Muscle of arm (tissue), 12 donors: Measurements from ENCODE around the gene COA1. TPM values are rescaled to one million over a fixed set of nuclear protein-coding genes. Genes with fewer than 3 reads are reported as not detected.
A peak's percentile ranks its signal among the peaks of the same experiment; 100 is the strongest.

Source experiments
- DNase-seq: peaks from one replicate; pipeline ENCODE4 v3.0.0-alpha.2; 2013
- polyA plus RNA-seq, 12 donors: library from polyadenylated mRNA; unstranded; fragments of 120-200 nt; gene quantifications; one replicate each; pipeline ENCODE4 v1.2.1, GENCODE V29; 2013; ENCODE audit not compliant: insufficient read length in 12 of 12

Gene COA1
- polyA plus RNA-seq, 12 donors: 22.0 to 53.2 (median 39.3) TPM; not detected in 1

GRCh38 chr7:43761382-43761781 is 32.1 kb upstream of the COA1 start:
- no peak for DNase-seq

GRCh38 chr7:43760861-43761260 is 31.5 kb upstream of the COA1 start:
- no peak for DNase-seq

GRCh38 chr7:43758822-43759683 is 29.7 kb upstream of the COA1 start:
- DNase-seq: peak; percentile 46

- DNase-seq: peak; percentile 51
Observed at GRCh38 chr7:43758029-43758821, 28.9 kb upstream of the COA1 start, which contains the start of gene BLVRA. BLVRA (plus strand) TSS chr7:43758680; CDS start chr7:43771159, 12,479 bp downstream.

- no peak for DNase-seq
Observed at GRCh38 chr7:43757073-43757720, 27.9 kb upstream of the COA1 start.

- DNase-seq: no peak
Observed at GRCh38 chr7:43756368-43757072, 27.2 kb upstream of the COA1 start.

GRCh38 chr7:43754596-43754995 is 25.3 kb upstream of the COA1 start:
- no peak for DNase-seq

GRCh38 chr7:43753843-43754242 is 24.5 kb upstream of the COA1 start:
- no peak for DNase-seq

- no peak for DNase-seq
Observed at GRCh38 chr7:43753271-43753810, 24.0 kb upstream of the COA1 start.

- DNase-seq: no peak
Observed at GRCh38 chr7:43752411-43752810, 23.1 kb upstream of the COA1 start.

GRCh38 chr7:43750016-43750887 is 20.9 kb upstream of the COA1 start:
- peak; percentile 37 for DNase-seq

- no peak for DNase-seq
Observed at GRCh38 chr7:43749383-43749940, 20.1 kb upstream of the COA1 start.

- DNase-seq: no peak
Observed at GRCh38 chr7:43747328-43748105, 18.2 kb upstream of the COA1 start.

- DNase-seq: no peak
Observed at GRCh38 chr7:43742692-43743091, 13.4 kb upstream of the COA1 start.

GRCh38 chr7:43737467-43738127 is 8.3 kb upstream of the COA1 start:
- no peak for DNase-seq

- no peak for DNase-seq
Observed at GRCh38 chr7:43735802-43736603, 6.7 kb upstream of the COA1 start.

GRCh38 chr7:43735403-43735801 is 6.1 kb upstream of the COA1 start:
- no peak for DNase-seq
